DLD1 (cell line): ENCODE data around the gene CAPZB.

Source experiments
- in situ Hi-C: cut with HindIII; loops from 2 replicates; pipeline ENCODE4 v1.10.0; 2017; ENCODE audit warnings: low sequenced_read_pairs

CAPZB gene

GRCh38 chr1:19450811-19451515 lies 34.4 kb downstream of the CAPZB start:
- in situ Hi-C loops, result no loop called here

GRCh38 chr1:19449454-19450228 lies 35.7 kb downstream of the CAPZB start:
- in situ Hi-C loops, result no loop called here

GRCh38 chr1:19448491-19449439 lies 36.6 kb downstream of the CAPZB start:
- in situ Hi-C loops, result no loop called here

- in situ Hi-C loops, result no loop called here
These were observed 37.8 kb downstream of the CAPZB start for GRCh38 chr1:19447550-19447949.

- in situ Hi-C loops, result no loop called here
These were observed 39.7 kb downstream of the CAPZB start for GRCh38 chr1:19445417-19446342.

GRCh38 chr1:19444296-19445021 lies 40.9 kb downstream of the CAPZB start:
- in situ Hi-C loops, result no loop called here

GRCh38 chr1:19443326-19443725 lies 42.0 kb downstream of the CAPZB start:
- in situ Hi-C loops, result no loop called here

GRCh38 chr1:19442154-19443096 lies 42.9 kb downstream of the CAPZB start:
- in situ Hi-C loops, result no loop called here

- in situ Hi-C loops, result no loop called here
These were observed 44.1 kb downstream of the CAPZB start for GRCh38 chr1:19441048-19441780.

- in situ Hi-C loops, result no loop called here
These were observed 45.7 kb downstream of the CAPZB start for GRCh38 chr1:19439464-19440171.

GRCh38 chr1:19438516-19439195 lies 46.7 kb downstream of the CAPZB start:
- in situ Hi-C loops, result no loop called here

GRCh38 chr1:19437891-19438294 lies 47.4 kb downstream of the CAPZB start:
- in situ Hi-C loops, result no loop called here

- in situ Hi-C loops, result no loop called here
These were observed 48.4 kb downstream of the CAPZB start for GRCh38 chr1:19436716-19437476.

GRCh38 chr1:19435851-19436455 lies 49.4 kb downstream of the CAPZB start:
- in situ Hi-C loops, result no loop called here

- in situ Hi-C loops, result no loop called here
These were observed 50.2 kb downstream of the CAPZB start for GRCh38 chr1:19435181-19435580.

GRCh38 chr1:19433719-19433998 lies 51.7 kb downstream of the CAPZB start:
- in situ Hi-C loops, result loop anchor here (5.0 kb wide), 1 partner anchor 34 kb away; no protein-coding TSS in a partner anchor
